Measurements from ENCODE around the gene CHST12. TPM values are rescaled to one million over a fixed set of nuclear protein-coding genes. Genes with fewer than 3 reads are reported as not detected.
"Not testable (repeated sequence)": the region's sequence is repeated elsewhere in the genome, so short reads cannot be mapped to it uniquely, and the experiment has no call there.

The CHST12 gene
- total and polyA plus RNA-seq, 2 experiments from 2014 or later = 7.2 to 21.5 TPM

DNA sequence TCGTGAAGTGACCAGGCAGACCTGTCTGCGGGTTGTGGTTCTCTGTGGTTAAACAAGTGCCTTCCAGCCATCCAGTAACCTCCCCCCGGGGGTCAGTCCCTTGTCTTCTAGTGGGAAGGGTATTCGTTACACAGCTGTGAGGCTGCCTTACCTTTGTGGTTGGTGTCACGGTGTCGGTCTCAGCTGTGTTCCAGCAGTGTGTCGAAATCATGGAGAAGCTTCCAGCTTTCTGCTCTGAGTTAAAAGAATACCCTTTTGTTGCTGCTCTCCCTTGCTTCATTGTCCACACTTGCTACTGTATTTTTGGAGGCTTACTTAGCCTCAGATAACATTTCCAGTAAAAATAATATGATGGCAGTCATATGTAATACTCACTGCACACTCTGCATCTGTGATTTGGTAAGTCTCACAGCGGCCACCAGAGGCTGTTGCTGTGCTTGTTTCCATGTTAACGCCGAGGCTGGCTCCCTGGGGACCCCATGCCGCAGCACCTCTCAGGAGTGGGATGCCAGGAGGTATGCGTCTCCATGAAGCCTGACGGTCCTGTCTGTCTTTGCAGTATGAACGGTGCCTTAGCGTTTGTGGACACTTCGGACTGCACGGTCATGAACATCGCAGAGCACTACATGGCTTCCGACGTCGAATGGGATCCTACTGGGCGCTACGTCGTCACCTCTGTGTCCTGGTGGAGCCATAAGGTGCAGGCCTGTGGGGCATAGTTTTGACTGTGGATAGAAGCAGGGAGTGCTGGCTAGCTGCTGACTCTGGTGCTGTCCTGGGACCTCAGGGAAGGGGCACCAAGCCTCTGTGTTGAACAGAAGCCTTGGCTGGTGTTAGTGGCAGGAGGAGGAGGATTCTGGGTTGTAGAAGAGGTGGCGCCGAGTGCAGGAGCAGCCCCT, 28.3 kb upstream of the CHST12 start:
- WGBS (ENCODE audit: low lambda C conversion rate, missing lambda C conversion rate) = 94% methylated on average over 26 of the region's 26 CpGs
- H3K79me2 ChIP-seq = peaks cover 19% of the 10 kb centered on the region
- TF ChIP-seq EZH2 (IDR thresholded peaks at IDR 0.05; ENCODE audit: borderline replicate concordance) (no peak), EZH2phosphoT487 (IDR thresholded peaks at IDR 0.05; ENCODE audit: low read depth, severe bottlenecking, unreplicated experiment) (no peak)
- TF ChIP-seq, protein P1, sequence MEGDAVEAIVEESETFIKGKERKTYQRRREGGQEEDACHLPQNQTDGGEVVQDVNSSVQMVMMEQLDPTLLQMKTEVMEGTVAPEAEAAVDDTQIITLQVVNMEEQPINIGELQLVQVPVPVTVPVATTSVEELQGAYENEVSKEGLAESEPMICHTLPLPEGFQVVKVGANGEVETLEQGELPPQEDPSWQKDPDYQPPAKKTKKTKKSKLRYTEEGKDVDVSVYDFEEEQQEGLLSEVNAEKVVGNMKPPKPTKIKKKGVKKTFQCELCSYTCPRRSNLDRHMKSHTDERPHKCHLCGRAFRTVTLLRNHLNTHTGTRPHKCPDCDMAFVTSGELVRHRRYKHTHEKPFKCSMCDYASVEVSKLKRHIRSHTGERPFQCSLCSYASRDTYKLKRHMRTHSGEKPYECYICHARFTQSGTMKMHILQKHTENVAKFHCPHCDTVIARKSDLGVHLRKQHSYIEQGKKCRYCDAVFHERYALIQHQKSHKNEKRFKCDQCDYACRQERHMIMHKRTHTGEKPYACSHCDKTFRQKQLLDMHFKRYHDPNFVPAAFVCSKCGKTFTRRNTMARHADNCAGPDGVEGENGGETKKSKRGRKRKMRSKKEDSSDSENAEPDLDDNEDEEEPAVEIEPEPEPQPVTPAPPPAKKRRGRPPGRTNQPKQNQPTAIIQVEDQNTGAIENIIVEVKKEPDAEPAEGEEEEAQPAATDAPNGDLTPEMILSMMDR (IDR thresholded peaks at IDR 0.05; ENCODE audit: poor library complexity) = no peak
- no peaks in the 10 kb centered on the region for H3K4me1 ChIP-seq (ENCODE audit: insufficient read depth)
- H3K4me2 ChIP-seq = no peak overlapping the region
- H3K4me3 ChIP-seq = no peak overlapping the region
- H3K27ac ChIP-seq = no peak overlapping the region
- no peaks in the 10 kb centered on the region for H3K9me3 ChIP-seq (ENCODE audit: low read depth)
- H3K9me2 ChIP-seq (replicated peaks; ENCODE audit: insufficient read depth) = no peaks in the 10 kb centered on the region
- DNase-seq (ENCODE audit: low spot score) = no peak
- H4K20me1 ChIP-seq (ENCODE audit: insufficient read depth, poor library complexity, severe bottlenecking) = peaks cover 13% of the 10 kb centered on the region
- no peaks in the 10 kb centered on the region for H3K27me3 ChIP-seq
- H3K36me3 ChIP-seq (replicated peaks; ENCODE audit: insufficient read depth, low read depth) = no peaks in the 10 kb centered on the region
- no peak overlapping the region for H2AFZ ChIP-seq

- no peaks in the 10 kb centered on the region for H3K9me3 ChIP-seq (ENCODE audit: low read depth)
- H3K27ac ChIP-seq = no peak overlapping the region
- DNase-seq (ENCODE audit: low spot score) = no peak
- no peak overlapping the region for H3K4me3 ChIP-seq
- H3K4me2 ChIP-seq = no peak overlapping the region
- H2AFZ ChIP-seq = no peak overlapping the region
- no peaks in the 10 kb centered on the region for H3K36me3 ChIP-seq (replicated peaks; ENCODE audit: insufficient read depth, low read depth)
- 95% methylated on average over 27 of the region's 27 CpGs for WGBS (ENCODE audit: low lambda C conversion rate, missing lambda C conversion rate)
- no peaks in the 10 kb centered on the region for H3K9me2 ChIP-seq (replicated peaks; ENCODE audit: insufficient read depth)
- H3K79me2 ChIP-seq = peaks cover 16% of the 10 kb centered on the region
- no peaks in the 10 kb centered on the region for H3K4me1 ChIP-seq (ENCODE audit: insufficient read depth)
- TF ChIP-seq EZH2 (IDR thresholded peaks at IDR 0.05; ENCODE audit: borderline replicate concordance) (no peak), EZH2phosphoT487 (IDR thresholded peaks at IDR 0.05; ENCODE audit: low read depth, severe bottlenecking, unreplicated experiment) (no peak)
- TF ChIP-seq, protein P1 (IDR thresholded peaks at IDR 0.05; ENCODE audit: poor library complexity) = no peak
- no peaks in the 10 kb centered on the region for H3K27me3 ChIP-seq
- H4K20me1 ChIP-seq (ENCODE audit: insufficient read depth, poor library complexity, severe bottlenecking) = peaks cover 13% of the 10 kb centered on the region
These were observed 26.9 kb upstream of the CHST12 start for GRCh38 chr7:2376351-2377154.

GRCh38 chr7:2377492-2377891, 25.9 kb upstream of the CHST12 start:
- not testable (repeated sequence) for H3K4me2 ChIP-seq; H2AFZ ChIP-seq; DNase-seq (ENCODE audit: low spot score); H3K4me1 ChIP-seq (ENCODE audit: insufficient read depth); H3K27me3 ChIP-seq; H3K9me3 ChIP-seq (ENCODE audit: low read depth); H3K4me3 ChIP-seq; H3K9me2 ChIP-seq (replicated peaks; ENCODE audit: insufficient read depth); H3K36me3 ChIP-seq (replicated peaks; ENCODE audit: insufficient read depth, low read depth); H3K27ac ChIP-seq
- peaks cover 11% of the 10 kb centered on the region for H3K79me2 ChIP-seq
- H4K20me1 ChIP-seq (ENCODE audit: insufficient read depth, poor library complexity, severe bottlenecking) = peaks cover 13% of the 10 kb centered on the region
- 98% methylated on average over 5 of the region's 18 CpGs for WGBS (ENCODE audit: low lambda C conversion rate, missing lambda C conversion rate)

DNA sequence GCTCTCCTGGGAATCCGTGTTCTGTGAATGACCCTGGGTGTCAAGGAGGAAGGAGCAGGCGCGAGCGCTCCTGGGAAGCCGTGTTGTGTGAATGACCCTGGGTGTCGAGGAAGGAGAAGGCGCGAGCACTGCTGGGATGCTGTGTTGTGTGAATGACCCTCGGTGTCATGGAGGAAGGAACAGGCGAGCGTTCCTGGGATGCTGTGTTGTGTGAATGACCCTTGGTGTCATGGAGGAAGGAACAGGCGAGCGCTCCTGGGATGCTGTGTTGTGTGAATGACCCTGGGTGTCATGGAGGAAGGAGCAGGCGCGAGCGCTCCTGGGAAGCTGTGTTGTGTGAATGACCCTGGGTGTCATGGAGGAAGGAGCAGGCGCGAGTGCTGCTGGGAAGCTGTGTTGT, 25.3 kb upstream of the CHST12 start:
- not testable (repeated sequence) for H3K27me3 ChIP-seq; H3K9me2 ChIP-seq (replicated peaks; ENCODE audit: insufficient read depth); H3K4me1 ChIP-seq (ENCODE audit: insufficient read depth); H2AFZ ChIP-seq; H3K36me3 ChIP-seq (replicated peaks; ENCODE audit: insufficient read depth, low read depth); H3K4me3 ChIP-seq; DNase-seq (ENCODE audit: low spot score); H3K4me2 ChIP-seq; H3K27ac ChIP-seq; H3K9me3 ChIP-seq (ENCODE audit: low read depth)
- WGBS (ENCODE audit: low lambda C conversion rate, missing lambda C conversion rate) = 99% methylated on average over 13 of the region's 18 CpGs
- H3K79me2 ChIP-seq = peaks cover 11% of the 10 kb centered on the region
- H4K20me1 ChIP-seq (ENCODE audit: insufficient read depth, poor library complexity, severe bottlenecking) = peaks cover 13% of the 10 kb centered on the region

All from hepatocyte (in vitro differentiated cells).